ENCODE measurements around the gene HEXB.

- TF ChIP-seq CTCF (IDR thresholded peaks at IDR 0.05) (no peak), EP300 (IDR thresholded peaks at IDR 0.05) (no peak), POLR2A (IDR thresholded peaks at IDR 0.05) (no peak)
Measured at GRCh38 chr5:74636552-74636951, 48.5 kb upstream of the HEXB start.

All from suprapubic skin (tissue), 3 donors.